GM19438 (cell line): ENCODE measurements around the gene WNK2.
"Not testable (repeated sequence)": the region's sequence is repeated elsewhere in the genome, so short reads cannot be mapped to it uniquely, and the experiment has no call there.

Source experiments
- ATAC-seq: cut with Tn5 transposase; IDR thresholded peaks from one replicate; pipeline ENCODE4 v1.9.1; 2021; ENCODE audit warnings: low read depth; ENCODE audit not compliant: unreplicated experiment

The WNK2 gene

DNA sequence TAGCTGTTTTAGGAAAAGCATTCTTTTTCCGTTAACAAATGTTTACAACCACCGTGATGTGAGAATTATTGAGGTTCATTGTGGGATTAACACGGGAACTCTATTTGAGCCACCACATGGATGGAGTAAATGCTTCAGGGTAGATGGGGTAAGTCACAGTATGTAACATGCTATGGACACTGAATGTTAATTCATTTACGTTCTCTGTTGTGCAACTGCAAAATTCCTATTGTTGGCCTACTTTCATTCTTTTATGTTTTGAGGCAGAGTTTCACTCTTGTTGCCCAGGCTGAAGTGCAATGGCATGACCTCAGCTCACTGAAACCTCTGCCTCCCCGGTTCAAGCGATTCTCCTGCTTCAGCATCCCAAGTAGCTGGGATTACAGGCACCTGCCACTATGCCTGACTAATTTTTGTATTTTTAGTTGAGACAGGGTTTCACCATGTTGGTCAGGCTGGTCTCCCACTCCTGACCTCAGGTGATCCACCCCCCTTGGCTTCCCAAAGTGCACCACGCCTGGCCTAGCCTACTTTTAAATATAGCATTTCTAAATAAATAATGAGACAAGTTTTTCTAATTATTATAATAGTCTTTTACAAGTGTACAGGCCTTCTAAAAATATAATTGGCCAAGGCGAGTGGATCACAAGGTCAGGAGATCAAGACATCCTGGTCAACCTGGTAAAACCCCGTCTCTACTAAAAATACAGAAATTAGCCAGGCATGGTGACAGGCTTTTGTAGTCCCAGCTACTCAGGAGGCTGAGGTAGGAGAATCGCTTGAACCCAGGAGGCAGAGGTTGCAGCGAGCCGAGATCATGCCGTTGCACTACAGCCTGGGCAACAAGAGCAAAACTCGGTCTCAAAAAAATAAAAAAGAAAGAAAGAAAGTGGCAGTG, 169.7 kb downstream of the WNK2 start:
- not testable (repeated sequence) for ATAC-seq

DNA sequence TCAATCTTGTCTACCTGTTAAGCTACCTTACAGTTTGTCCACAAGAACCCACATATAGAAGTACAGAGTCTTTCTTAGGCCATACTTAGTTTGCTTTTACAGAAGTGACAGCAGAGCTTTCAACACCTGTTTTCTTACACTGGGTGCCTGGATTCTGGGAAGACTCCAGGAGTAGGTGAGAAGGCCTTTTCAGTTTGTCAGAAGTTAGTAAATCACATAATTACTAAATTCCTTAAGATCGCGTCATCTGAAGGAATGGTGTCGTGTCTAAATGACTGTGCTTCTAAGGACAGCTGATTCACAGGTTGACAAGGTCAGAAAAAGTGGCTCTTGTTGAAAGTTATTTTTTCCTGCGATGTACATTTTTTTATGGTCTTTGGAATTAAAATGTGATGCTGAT, 170.5 kb downstream of the WNK2 start:
- no peak for ATAC-seq

- no peak for ATAC-seq
Observed at GRCh38 chr9:93355827-93356226, 171.9 kb downstream of the WNK2 start.

DNA sequence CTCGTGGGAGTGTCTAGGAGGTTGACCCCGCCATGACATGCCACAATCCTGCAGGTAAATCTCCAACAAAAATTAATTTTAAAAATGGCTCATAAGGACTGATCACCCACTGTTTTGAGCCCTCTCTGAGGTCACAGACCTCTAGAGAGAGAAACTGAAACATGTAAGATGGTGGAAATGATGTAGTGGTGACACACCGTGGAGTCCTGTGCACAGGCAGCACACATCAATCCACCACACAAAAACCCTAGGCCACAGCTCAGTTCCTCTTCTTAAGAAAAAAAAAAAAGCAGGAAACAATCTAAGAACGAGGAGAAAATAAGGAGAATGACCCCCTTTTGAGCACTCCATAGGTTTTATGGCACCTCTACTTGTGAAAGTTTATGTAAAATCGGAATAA, 173.7 kb downstream of the WNK2 start:
- ATAC-seq: no peak

GRCh38 chr9:93359907-93360306, 176.0 kb downstream of the WNK2 start:
- not testable (repeated sequence) for ATAC-seq

- no peak for ATAC-seq
Observed at GRCh38 chr9:93361995-93362394, 178.1 kb downstream of the WNK2 start.

GRCh38 chr9:93364734-93365426, 180.9 kb downstream of the WNK2 start:
- no peak for ATAC-seq

GRCh38 chr9:93365427-93366118, 181.6 kb downstream of the WNK2 start:
- no peak for ATAC-seq

DNA sequence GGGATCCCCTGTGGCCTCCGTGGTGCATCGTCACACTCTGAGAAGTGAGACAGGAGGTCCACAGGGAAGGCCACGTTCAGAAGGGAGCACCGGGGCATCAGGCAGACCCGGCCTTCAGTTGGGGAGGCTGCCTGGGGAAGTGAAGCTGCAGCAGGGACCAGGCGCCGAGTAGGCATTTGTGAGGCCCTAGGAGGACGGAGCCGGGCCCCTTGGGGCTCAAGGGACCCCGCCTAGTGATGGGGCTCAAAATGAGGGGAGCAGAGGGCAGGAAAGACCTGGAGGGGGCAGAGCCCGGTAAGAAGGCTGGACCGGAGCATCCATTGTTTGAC, 182.1 kb downstream of the WNK2 start:
- ATAC-seq: no peak

DNA sequence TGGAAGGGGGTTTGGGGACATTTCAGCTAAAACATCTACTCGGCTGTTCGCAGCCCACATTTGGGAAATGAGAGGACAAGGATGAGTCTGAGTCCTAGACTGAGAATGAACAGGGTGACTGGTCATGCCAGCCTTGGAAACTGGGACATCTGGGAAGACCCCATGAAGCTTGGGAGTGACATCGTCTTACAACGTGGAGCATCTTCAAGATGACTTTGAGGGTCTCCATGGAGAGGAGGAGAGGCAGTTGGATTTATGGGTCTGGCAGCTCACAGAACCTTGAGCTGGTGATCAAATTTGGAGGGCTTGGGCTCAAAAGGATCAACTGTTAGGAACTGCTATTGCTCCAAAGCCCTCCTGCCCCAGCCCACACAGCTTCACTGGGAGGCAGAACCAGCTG, 182.5 kb downstream of the WNK2 start:
- ATAC-seq: not testable (repeated sequence)

GRCh38 chr9:93368437-93368836, 184.5 kb downstream of the WNK2 start:
- no peak for ATAC-seq

DNA sequence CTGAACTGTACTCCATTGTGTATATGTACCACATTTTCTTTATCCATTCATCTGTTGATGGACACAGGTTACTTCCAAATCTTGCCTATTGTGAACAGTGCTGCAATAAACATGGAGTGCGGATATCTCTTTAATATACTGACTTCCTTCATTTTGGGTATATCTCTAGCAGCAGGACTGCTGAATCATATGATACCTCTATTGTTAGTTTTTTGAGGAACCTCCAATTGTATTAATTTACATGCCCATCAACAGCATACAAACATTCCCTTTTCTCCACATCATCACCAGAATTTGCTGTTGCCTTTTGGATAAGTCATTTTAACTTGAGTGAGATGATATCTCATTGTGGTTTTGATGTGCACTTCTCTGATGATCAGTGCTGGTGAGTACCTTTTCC, 185.7 kb downstream of the WNK2 start:
- ATAC-seq: no peak
